ENCODE measurements around the gene PLCB2.
A peak's percentile ranks its signal among the peaks of the same experiment; 100 is the strongest.

Gene PLCB2

GRCh38 chr15:40323239-40323952 lies 15.7 kb upstream of the PLCB2 start, which contains the start of gene INAFM2 (continued):
- peak; percentile 45; the same call in 1 of the 2 replicates for TF ChIP-seq ZNF843 (tag by site-specific recombination; IDR thresholded peaks at IDR 0.05)
- peak; percentile 61; the same call in 1 of the 2 replicates for TF ChIP-seq ZNF561 (tag by site-specific recombination; IDR thresholded peaks at IDR 0.05; ENCODE audit: borderline replicate concordance)
- TF ChIP-seq KLF10 (tag by site-specific recombination; IDR thresholded peaks at IDR 0.05) = peak; percentile 55; the same call in 1 of the 2 replicates
- peak; percentile 62 for TF ChIP-seq ZBTB17 (tag by site-specific recombination; IDR thresholded peaks at IDR 0.05)
- peak; percentile 52; the same call in 1 of the 2 replicates for TF ChIP-seq ZNF660 (tag by site-specific recombination; IDR thresholded peaks at IDR 0.05)
- peak; percentile 81 for TF ChIP-seq SP2 (tag by site-specific recombination; IDR thresholded peaks at IDR 0.05)
- peak; percentile 32 for TF ChIP-seq ZNF366 (tag by site-specific recombination; conservative IDR thresholded peaks at IDR 0.05)
- TF ChIP-seq FEZF1 (tag by site-specific recombination; IDR thresholded peaks at IDR 0.05) = no peak
- TF ChIP-seq ZNF280D (tag by site-specific recombination; IDR thresholded peaks at IDR 0.05) = no peak
- TF ChIP-seq KLF16 (tag by site-specific recombination; IDR thresholded peaks at IDR 0.05) = peak; percentile 77; the same call in 1 of the 2 replicates
- TF ChIP-seq PRDM10 (tag by site-specific recombination; IDR thresholded peaks at IDR 0.05) = peak; percentile 70; the same call in 1 of the 2 replicates
- TF ChIP-seq ZXDB (tag by site-specific recombination; IDR thresholded peaks at IDR 0.05) = peak; percentile 85
- TF ChIP-seq ZNF24 (tag by site-specific recombination; IDR thresholded peaks at IDR 0.05) = 0 out of 2 replicates have a peak, but pooled peaks have one; percentile 29
- TF ChIP-seq, protein P1, sequence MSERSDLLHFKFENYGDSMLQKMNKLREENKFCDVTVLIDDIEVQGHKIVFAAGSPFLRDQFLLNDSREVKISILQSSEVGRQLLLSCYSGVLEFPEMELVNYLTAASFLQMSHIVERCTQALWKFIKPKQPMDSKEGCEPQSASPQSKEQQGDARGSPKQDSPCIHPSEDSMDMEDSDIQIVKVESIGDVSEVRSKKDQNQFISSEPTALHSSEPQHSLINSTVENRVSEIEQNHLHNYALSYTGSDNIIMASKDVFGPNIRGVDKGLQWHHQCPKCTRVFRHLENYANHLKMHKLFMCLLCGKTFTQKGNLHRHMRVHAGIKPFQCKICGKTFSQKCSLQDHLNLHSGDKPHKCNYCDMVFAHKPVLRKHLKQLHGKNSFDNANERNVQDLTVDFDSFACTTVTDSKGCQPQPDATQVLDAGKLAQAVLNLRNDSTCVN (tag by site-specific recombination; optimal IDR thresholded peaks at IDR 0.05) = peak; percentile 67
- peak; percentile 100 for TF ChIP-seq ZFP69B (tag by site-specific recombination; IDR thresholded peaks at IDR 0.05)
- TF ChIP-seq, protein P2, sequence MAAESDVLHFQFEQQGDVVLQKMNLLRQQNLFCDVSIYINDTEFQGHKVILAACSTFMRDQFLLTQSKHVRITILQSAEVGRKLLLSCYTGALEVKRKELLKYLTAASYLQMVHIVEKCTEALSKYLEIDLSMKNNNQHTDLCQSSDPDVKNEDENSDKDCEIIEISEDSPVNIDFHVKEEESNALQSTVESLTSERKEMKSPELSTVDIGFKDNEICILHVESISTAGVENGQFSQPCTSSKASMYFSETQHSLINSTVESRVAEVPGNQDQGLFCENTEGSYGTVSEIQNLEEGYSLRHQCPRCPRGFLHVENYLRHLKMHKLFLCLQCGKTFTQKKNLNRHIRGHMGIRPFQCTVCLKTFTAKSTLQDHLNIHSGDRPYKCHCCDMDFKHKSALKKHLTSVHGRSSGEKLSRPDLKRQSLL (tag by site-specific recombination; IDR thresholded peaks at IDR 0.05) = 0 out of 2 replicates have a peak, but pooled peaks have one; percentile 40
- TF ChIP-seq MEIS1 (CRISPR knock-in tag; IDR thresholded peaks at IDR 0.05; ENCODE audit: borderline replicate concordance) = no peak
- TF ChIP-seq, protein P3, sequence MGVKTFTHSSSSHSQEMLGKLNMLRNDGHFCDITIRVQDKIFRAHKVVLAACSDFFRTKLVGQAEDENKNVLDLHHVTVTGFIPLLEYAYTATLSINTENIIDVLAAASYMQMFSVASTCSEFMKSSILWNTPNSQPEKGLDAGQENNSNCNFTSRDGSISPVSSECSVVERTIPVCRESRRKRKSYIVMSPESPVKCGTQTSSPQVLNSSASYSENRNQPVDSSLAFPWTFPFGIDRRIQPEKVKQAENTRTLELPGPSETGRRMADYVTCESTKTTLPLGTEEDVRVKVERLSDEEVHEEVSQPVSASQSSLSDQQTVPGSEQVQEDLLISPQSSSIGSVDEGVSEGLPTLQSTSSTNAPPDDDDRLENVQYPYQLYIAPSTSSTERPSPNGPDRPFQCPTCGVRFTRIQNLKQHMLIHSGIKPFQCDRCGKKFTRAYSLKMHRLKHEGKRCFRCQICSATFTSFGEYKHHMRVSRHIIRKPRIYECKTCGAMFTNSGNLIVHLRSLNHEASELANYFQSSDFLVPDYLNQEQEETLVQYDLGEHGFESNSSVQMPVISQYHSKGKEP (tag by site-specific recombination; IDR thresholded peaks at IDR 0.05) = peak; percentile 52
- TF ChIP-seq ZNF596 (tag by site-specific recombination; IDR thresholded peaks at IDR 0.05) = peak; percentile 85
- TF ChIP-seq SETDB1 (IDR thresholded peaks at IDR 0.05; ENCODE audit: insufficient read length, low read length) = peak; percentile 63
- peak; percentile 89 for TF ChIP-seq CTCF (tag by site-specific recombination; IDR thresholded peaks at IDR 0.05)
- TF ChIP-seq ZNF341 (tag by site-specific recombination; IDR thresholded peaks at IDR 0.05; ENCODE audit: low read depth) = peak; percentile 97
- TF ChIP-seq, protein P4, sequence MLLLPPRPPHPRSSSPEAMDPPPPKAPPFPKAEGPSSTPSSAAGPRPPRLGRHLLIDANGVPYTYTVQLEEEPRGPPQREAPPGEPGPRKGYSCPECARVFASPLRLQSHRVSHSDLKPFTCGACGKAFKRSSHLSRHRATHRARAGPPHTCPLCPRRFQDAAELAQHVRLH (tag by site-specific recombination; IDR thresholded peaks at IDR 0.05) = no peak
- TF ChIP-seq ZNF510 (tag by site-specific recombination; IDR thresholded peaks at IDR 0.05; ENCODE audit: insufficient replicate concordance) = no peak
- TF ChIP-seq ZBTB20 (tag by site-specific recombination; IDR thresholded peaks at IDR 0.05) = peak; percentile 56; the same call in 1 of the 2 replicates
- peak; percentile 80 for TF ChIP-seq SCRT2 (tag by site-specific recombination; IDR thresholded peaks at IDR 0.05)
